ENCODE measurements around the gene GPATCH1.

DNA sequence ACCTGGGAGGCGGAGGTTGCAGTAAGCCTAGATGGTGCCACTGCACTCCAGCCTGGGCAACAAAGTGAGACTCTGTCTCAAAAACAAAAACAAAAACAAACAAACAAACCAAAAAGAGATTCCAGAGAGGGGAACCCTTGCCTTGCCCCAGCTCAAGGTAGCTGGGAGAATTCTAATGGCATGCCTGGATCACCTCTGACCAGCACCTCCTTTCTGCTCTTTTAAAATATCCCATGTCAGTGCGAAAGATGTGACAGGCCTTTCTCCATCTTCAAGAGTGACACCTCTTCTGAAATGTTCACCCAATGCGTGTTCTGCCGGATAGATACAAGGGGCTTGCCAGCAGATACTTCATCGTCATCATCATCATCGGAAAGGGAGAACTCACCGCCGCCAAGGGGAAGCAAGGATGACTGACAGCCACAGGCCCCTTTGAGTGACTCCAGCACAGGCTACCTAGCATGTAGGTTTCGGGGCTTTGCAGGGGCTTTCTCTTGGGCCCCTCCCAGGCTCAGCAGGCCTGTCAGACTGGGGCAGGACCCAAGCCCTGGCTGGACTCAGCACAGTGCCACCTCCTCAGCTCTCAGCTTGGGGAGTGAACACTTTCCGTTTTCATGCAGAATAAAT, 94.3 kb downstream of the GPATCH1 start:
- TF ChIP-seq, protein P1, sequence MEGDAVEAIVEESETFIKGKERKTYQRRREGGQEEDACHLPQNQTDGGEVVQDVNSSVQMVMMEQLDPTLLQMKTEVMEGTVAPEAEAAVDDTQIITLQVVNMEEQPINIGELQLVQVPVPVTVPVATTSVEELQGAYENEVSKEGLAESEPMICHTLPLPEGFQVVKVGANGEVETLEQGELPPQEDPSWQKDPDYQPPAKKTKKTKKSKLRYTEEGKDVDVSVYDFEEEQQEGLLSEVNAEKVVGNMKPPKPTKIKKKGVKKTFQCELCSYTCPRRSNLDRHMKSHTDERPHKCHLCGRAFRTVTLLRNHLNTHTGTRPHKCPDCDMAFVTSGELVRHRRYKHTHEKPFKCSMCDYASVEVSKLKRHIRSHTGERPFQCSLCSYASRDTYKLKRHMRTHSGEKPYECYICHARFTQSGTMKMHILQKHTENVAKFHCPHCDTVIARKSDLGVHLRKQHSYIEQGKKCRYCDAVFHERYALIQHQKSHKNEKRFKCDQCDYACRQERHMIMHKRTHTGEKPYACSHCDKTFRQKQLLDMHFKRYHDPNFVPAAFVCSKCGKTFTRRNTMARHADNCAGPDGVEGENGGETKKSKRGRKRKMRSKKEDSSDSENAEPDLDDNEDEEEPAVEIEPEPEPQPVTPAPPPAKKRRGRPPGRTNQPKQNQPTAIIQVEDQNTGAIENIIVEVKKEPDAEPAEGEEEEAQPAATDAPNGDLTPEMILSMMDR (IDR thresholded peaks at IDR 0.05) = no peak
- no peak for TF ChIP-seq POLR2A (IDR thresholded peaks at IDR 0.05)
